ENCODE data around the gene TTLL5.

Gene TTLL5

GRCh38 chr14:75773046-75773445 lies 112.0 kb downstream of the TTLL5 start:
- no peak for DNase-seq (ENCODE audit: extremely low spot score, insufficient read length, low read depth)
- FAIRE-seq, result no peak

GRCh38 chr14:75781096-75781495 lies 120.0 kb downstream of the TTLL5 start:
- FAIRE-seq (no peak), DNase-seq (ENCODE audit: extremely low spot score, insufficient read length, low read depth) (no peak)

- FAIRE-seq (no peak), DNase-seq (ENCODE audit: extremely low spot score, insufficient read length, low read depth) (no peak)
These were observed 122.1 kb downstream of the TTLL5 start for GRCh38 chr14:75783184-75783583.

- DNase-seq (ENCODE audit: extremely low spot score, insufficient read length, low read depth) (no peak), FAIRE-seq (no peak)
These were observed 122.7 kb downstream of the TTLL5 start for GRCh38 chr14:75783602-75784313.

- FAIRE-seq, result no peak
- DNase-seq (ENCODE audit: extremely low spot score, insufficient read length, low read depth), result no peak
These were observed 123.3 kb downstream of the TTLL5 start for GRCh38 chr14:75784314-75784686.

- FAIRE-seq (no peak), DNase-seq (ENCODE audit: extremely low spot score, insufficient read length, low read depth) (no peak)
These were observed 132.8 kb downstream of the TTLL5 start for GRCh38 chr14:75793806-75794205.

- FAIRE-seq, result no peak
- no peak for DNase-seq (ENCODE audit: extremely low spot score, insufficient read length, low read depth)
These were observed 133.6 kb downstream of the TTLL5 start for GRCh38 chr14:75794615-75795038.

- FAIRE-seq (no peak), DNase-seq (ENCODE audit: extremely low spot score, insufficient read length, low read depth) (no peak)
These were observed 139.7 kb downstream of the TTLL5 start for GRCh38 chr14:75800792-75801191.

GRCh38 chr14:75802486-75802885 lies 141.4 kb downstream of the TTLL5 start:
- FAIRE-seq, result no peak
- no peak for DNase-seq (ENCODE audit: extremely low spot score, insufficient read length, low read depth)

GRCh38 chr14:75803765-75804164 lies 142.7 kb downstream of the TTLL5 start:
- no peak for FAIRE-seq
- DNase-seq (ENCODE audit: extremely low spot score, insufficient read length, low read depth), result no peak

GRCh38 chr14:75804570-75805275 lies 143.7 kb downstream of the TTLL5 start:
- no peak for FAIRE-seq

GRCh38 chr14:75805646-75806045 lies 144.6 kb downstream of the TTLL5 start:
- DNase-seq (ENCODE audit: extremely low spot score, insufficient read length, low read depth) (no peak), FAIRE-seq (no peak)

More at GRCh38 chr14:75804570-75805275, 143.7 kb downstream of the TTLL5 start:
- no peak for DNase-seq (ENCODE audit: extremely low spot score, insufficient read length, low read depth)

- DNase-seq (ENCODE audit: extremely low spot score, insufficient read length, low read depth), result no peak
- no peak for FAIRE-seq
These were observed 145.3 kb downstream of the TTLL5 start for GRCh38 chr14:75806352-75806832.

GRCh38 chr14:75807667-75808360 lies 146.8 kb downstream of the TTLL5 start:
- FAIRE-seq (no peak), DNase-seq (ENCODE audit: extremely low spot score, insufficient read length, low read depth) (no peak)

GRCh38 chr14:75811136-75811829 lies 150.2 kb downstream of the TTLL5 start:
- no peak for FAIRE-seq
- no peak for DNase-seq (ENCODE audit: extremely low spot score, insufficient read length, low read depth)

- no peak for FAIRE-seq
- DNase-seq (ENCODE audit: extremely low spot score, insufficient read length, low read depth), result no peak
These were observed 150.9 kb downstream of the TTLL5 start for GRCh38 chr14:75811872-75812499.

GRCh38 chr14:75812622-75813021 lies 151.6 kb downstream of the TTLL5 start:
- FAIRE-seq, result no peak

GRCh38 chr14:75820761-75821160 lies 159.7 kb downstream of the TTLL5 start:
- no peak for DNase-seq (ENCODE audit: extremely low spot score, insufficient read length, low read depth)
- no peak for FAIRE-seq

More at GRCh38 chr14:75812622-75813021, 151.6 kb downstream of the TTLL5 start:
- DNase-seq (ENCODE audit: extremely low spot score, insufficient read length, low read depth), result no peak

- no peak for FAIRE-seq
- no peak for DNase-seq (ENCODE audit: extremely low spot score, insufficient read length, low read depth)
These were observed 160.9 kb downstream of the TTLL5 start for GRCh38 chr14:75821831-75822521.
